ENCODE results near the gene PRKN.

PRKN gene

GRCh38 chr6:162576016-162576415 lies 151.6 kb downstream of the PRKN start:
- DNase-seq (ENCODE audit: low read depth, low spot score): no peak
- TF ChIP-seq, protein P1, sequence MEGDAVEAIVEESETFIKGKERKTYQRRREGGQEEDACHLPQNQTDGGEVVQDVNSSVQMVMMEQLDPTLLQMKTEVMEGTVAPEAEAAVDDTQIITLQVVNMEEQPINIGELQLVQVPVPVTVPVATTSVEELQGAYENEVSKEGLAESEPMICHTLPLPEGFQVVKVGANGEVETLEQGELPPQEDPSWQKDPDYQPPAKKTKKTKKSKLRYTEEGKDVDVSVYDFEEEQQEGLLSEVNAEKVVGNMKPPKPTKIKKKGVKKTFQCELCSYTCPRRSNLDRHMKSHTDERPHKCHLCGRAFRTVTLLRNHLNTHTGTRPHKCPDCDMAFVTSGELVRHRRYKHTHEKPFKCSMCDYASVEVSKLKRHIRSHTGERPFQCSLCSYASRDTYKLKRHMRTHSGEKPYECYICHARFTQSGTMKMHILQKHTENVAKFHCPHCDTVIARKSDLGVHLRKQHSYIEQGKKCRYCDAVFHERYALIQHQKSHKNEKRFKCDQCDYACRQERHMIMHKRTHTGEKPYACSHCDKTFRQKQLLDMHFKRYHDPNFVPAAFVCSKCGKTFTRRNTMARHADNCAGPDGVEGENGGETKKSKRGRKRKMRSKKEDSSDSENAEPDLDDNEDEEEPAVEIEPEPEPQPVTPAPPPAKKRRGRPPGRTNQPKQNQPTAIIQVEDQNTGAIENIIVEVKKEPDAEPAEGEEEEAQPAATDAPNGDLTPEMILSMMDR (IDR thresholded peaks at IDR 0.05; ENCODE audit: low read depth, low read length): no peak
- in situ Hi-C loops (cut with HindIII; ENCODE audit: low sequenced_read_pairs): no loop called here
- H3K4me3 ChIP-seq (ENCODE audit: low read depth, low read length): no peak overlapping the region

- TF ChIP-seq, protein P1 (IDR thresholded peaks at IDR 0.05; ENCODE audit: low read depth, low read length): no peak
- no peak overlapping the region for H3K4me3 ChIP-seq (ENCODE audit: low read depth, low read length)
- DNase-seq (ENCODE audit: low read depth, low spot score): no peak
- in situ Hi-C loops (cut with HindIII; ENCODE audit: low sequenced_read_pairs): no loop called here
Observed at GRCh38 chr6:162572240-162572639, 155.3 kb downstream of the PRKN start.

- in situ Hi-C loops (cut with HindIII; ENCODE audit: low sequenced_read_pairs): no loop called here
- no peak for DNase-seq (ENCODE audit: low read depth, low spot score)
- H3K4me3 ChIP-seq (ENCODE audit: low read depth, low read length): no peak overlapping the region
- TF ChIP-seq, protein P1 (IDR thresholded peaks at IDR 0.05; ENCODE audit: low read depth, low read length): no peak
Observed at GRCh38 chr6:162568266-162568665, 159.3 kb downstream of the PRKN start.

GRCh38 chr6:162562041-162562440 lies 165.5 kb downstream of the PRKN start:
- DNase-seq (ENCODE audit: low read depth, low spot score): no peak
- H3K4me3 ChIP-seq (ENCODE audit: low read depth, low read length): no peak overlapping the region
- in situ Hi-C loops (cut with HindIII; ENCODE audit: low sequenced_read_pairs): no loop called here
- TF ChIP-seq, protein P1 (IDR thresholded peaks at IDR 0.05; ENCODE audit: low read depth, low read length): no peak

- H3K4me3 ChIP-seq (ENCODE audit: low read depth, low read length): no peak overlapping the region
- DNase-seq (ENCODE audit: low read depth, low spot score): no peak
- in situ Hi-C loops (cut with HindIII; ENCODE audit: low sequenced_read_pairs): no loop called here
- TF ChIP-seq, protein P1 (IDR thresholded peaks at IDR 0.05; ENCODE audit: low read depth, low read length): no peak
Observed at GRCh38 chr6:162560891-162561290, 166.7 kb downstream of the PRKN start.

DNA sequence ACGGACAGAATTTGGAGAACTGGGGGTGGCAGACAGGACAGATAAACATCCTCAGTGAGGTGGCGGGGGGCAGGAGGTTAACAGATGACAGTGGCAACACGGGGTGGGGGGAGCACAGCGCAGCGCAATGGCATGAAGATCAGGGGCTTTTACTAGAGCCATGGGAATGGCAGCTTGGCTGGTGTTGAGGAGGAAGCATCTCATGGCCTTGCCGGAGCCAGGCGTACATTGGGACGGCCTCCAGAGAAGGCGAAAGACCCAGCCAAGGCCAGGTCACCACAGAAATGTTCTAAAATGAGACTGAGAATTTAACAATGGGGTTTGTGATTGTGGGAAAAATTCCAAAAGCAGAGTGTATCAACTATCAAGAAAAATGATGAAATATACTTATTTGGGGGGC lies 173.0 kb downstream of the PRKN start:
- DNase-seq (ENCODE audit: low read depth, low spot score): no peak
- no peak overlapping the region for H3K4me3 ChIP-seq (ENCODE audit: low read depth, low read length)
- in situ Hi-C loops (cut with HindIII; ENCODE audit: low sequenced_read_pairs): no loop called here
- TF ChIP-seq, protein P1 (IDR thresholded peaks at IDR 0.05; ENCODE audit: low read depth, low read length): no peak

DNA sequence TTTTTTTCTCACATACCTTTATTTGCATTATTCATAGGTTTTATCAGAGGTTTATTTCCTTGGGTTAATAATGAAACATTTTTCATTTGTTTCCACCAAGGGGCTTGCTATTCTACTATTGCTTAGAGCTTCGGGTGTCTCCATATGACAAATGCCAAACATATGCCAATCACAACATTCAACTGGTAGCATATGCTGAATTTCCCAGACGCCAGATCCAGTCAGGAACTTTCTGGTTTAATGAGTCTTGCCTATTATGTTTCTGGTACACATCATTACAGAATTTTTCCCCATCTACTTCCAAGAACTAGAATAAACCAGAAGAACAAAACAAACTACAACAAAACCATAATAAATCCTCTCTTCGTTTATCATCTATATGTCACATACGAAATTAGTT lies 180.7 kb downstream of the PRKN start:
- TF ChIP-seq, protein P1 (IDR thresholded peaks at IDR 0.05; ENCODE audit: low read depth, low read length): no peak
- DNase-seq (ENCODE audit: low read depth, low spot score): no peak
- H3K4me3 ChIP-seq (ENCODE audit: low read depth, low read length): no peak overlapping the region
- in situ Hi-C loops (cut with HindIII; ENCODE audit: low sequenced_read_pairs): no loop called here

All from astrocyte of the spinal cord (primary cell).